Muscle layer of duodenum (tissue), 2 donors: ENCODE measurements around the gene FCN3.
"Not testable (repeated sequence)": the region's sequence is repeated elsewhere in the genome, so short reads cannot be mapped to it uniquely, and the experiment has no call there.

Experiments used
- H3K27ac ChIP-seq: one replicate; pipeline ENCODE4 v1.7.0; 2013; ENCODE audit warnings: mild to moderate bottlenecking, low read length
- H3K27me3 ChIP-seq: one replicate; pipeline ENCODE4 v1.7.0; 2013; ENCODE audit warnings: low read depth, mild to moderate bottlenecking, control low read depth, low read length
- H3K36me3 ChIP-seq, 2 donors: one replicate each; pipeline ENCODE4 v1.7.0; 2013; ENCODE audit warnings: low read length in 2 of 2, control low read depth in 1 of 2, mild to moderate bottlenecking in 1 of 2; ENCODE audit not compliant: insufficient read depth in 2 of 2, control insufficient read depth in 1 of 2
- H3K4me1 ChIP-seq, 2 donors: one replicate each; pipeline ENCODE4 v1.7.0; 2013; ENCODE audit warnings: low read length in 2 of 2, mild to moderate bottlenecking in 2 of 2, control low read depth in 1 of 2, moderate library complexity in 1 of 2; ENCODE audit not compliant: insufficient read depth in 2 of 2, control insufficient read depth in 1 of 2
- H3K4me3 ChIP-seq, 2 donors: one replicate each; pipeline ENCODE4 v1.7.0; 2013; ENCODE audit warnings: low read length in 2 of 2, low read depth in 1 of 2, mild to moderate bottlenecking in 1 of 2
- H3K9me3 ChIP-seq, 2 donors: one replicate each; pipeline ENCODE4 v1.7.0; 2013; ENCODE audit warnings: low read length in 2 of 2, control low read depth in 1 of 2, mild to moderate bottlenecking in 1 of 2; ENCODE audit not compliant: control insufficient read depth in 1 of 2
- donor health status: healthy.

Gene FCN3

GRCh38 chr1:27406791-27407190 is 32.2 kb upstream of the FCN3 start:
- Histone ChIP-seq H3K4me1 (peaks cover 17 to 40% of the 10 kb centered on the region in 2 donors), H3K36me3 (peaks cover 36 to 50% of the 10 kb centered on the region in 2 donors)
- H3K4me3 ChIP-seq, H3K27me3 ChIP-seq, H3K9me3 ChIP-seq, H3K27ac ChIP-seq: not testable (repeated sequence)

GRCh38 chr1:27406362-27406680 is 31.7 kb upstream of the FCN3 start:
- Histone ChIP-seq H3K27me3 (no peaks in the 10 kb centered on the region), H3K4me1 (peaks cover 17 to 45% of the 10 kb centered on the region in 2 donors), H3K36me3 (peaks cover 35 to 47% of the 10 kb centered on the region in 2 donors), H3K4me3 (no peak overlapping the region), H3K27ac (no peak overlapping the region), H3K9me3 (no peaks in the 10 kb centered on the region)

DNA sequence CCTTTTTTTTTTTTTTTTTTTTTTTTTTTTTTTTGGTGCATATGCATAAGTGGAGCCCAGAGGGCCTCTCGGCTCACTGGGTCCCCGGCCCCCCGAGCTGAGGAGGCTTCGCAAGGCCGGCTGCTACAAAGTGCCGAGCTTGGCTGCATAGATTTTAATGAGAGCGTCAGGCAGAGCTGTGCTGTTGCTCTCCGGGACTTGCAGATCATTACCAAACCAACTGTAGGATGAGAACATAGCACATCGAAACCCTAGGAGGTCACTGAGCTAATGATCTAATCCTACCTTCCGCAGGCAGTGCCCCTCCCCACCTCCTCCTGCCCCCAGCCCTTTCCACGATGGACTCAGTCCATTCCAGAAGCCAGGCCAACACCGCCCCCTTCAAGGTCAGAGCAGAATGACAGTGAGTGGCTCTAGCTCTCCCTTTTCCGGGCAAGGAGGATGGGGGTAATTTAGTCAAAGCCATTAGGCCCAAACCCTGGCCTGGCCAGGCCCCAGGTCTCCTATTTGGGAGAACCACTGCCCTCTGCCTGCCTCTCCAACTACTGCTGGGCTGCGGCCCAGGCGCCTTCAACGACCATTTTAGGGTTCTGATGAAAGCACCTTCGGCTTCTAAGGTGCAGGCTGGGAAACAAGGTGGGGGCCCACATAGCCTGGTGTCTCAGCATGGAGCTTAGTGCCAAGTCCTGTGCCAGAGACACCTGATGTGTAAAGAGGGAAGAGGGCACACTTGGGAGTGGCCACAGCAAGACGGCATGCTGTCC is 31.2 kb upstream of the FCN3 start:
- H3K27me3 ChIP-seq, H3K4me3 ChIP-seq, H3K27ac ChIP-seq, H3K9me3 ChIP-seq: not testable (repeated sequence)
- Histone ChIP-seq H3K36me3 (peaks cover 30 to 42% of the 10 kb centered on the region in 2 donors), H3K4me1 (peaks cover 17 to 49% of the 10 kb centered on the region in 2 donors)

- Histone ChIP-seq H3K27me3 (no peaks in the 10 kb centered on the region), H3K27ac (no peak overlapping the region), H3K4me1 (peaks cover 17 to 54% of the 10 kb centered on the region in 2 donors), H3K36me3 (peaks cover 23 to 35% of the 10 kb centered on the region in 2 donors), H3K9me3 (no peaks in the 10 kb centered on the region), H3K4me3 (no peak overlapping the region)
Observed at GRCh38 chr1:27405074-27405473, 30.4 kb upstream of the FCN3 start.

GRCh38 chr1:27403931-27404330 is 29.3 kb upstream of the FCN3 start:
- Histone ChIP-seq H3K27me3 (no peaks in the 10 kb centered on the region), H3K27ac (no peak overlapping the region), H3K9me3 (no peaks in the 10 kb centered on the region), H3K4me1 (peaks cover 17 to 64% of the 10 kb centered on the region in 2 donors), H3K36me3 (peaks cover 18 to 26% of the 10 kb centered on the region in 2 donors), H3K4me3 (peak overlapping the region in 1 of 2 donors; percentile 5)

GRCh38 chr1:27403065-27403726 is 28.6 kb upstream of the FCN3 start:
- Histone ChIP-seq H3K36me3 (peaks cover 12 to 19% of the 10 kb centered on the region in 2 donors), H3K4me3 (peak overlapping the region; percentile 1 to 5), H3K9me3 (no peaks in the 10 kb centered on the region), H3K27ac (peak overlapping the region; percentile 36), H3K4me1 (peaks cover 17 to 64% of the 10 kb centered on the region in 2 donors), H3K27me3 (no peaks in the 10 kb centered on the region)

DNA sequence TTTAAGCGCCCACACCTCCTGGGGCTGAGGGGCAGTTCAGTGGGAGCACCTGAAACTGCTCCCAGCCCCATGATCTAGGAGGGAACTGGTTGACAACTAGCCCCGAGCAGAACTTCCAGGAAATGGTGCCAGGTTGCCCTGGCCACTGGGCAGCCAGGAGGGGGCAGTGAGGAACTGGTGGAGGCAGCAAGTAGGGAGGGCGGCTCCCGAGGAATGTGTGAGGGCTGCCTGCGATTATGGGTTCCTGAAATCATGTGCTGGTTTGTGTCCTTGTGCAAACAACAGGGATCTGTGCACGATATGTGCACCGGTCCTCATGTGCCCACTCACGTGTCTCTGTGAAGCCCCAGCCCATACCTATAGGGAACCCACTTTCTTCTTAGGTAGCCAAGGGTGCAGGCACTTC is 27.7 kb upstream of the FCN3 start:
- no peak overlapping the region for H3K4me3 ChIP-seq
- H3K4me1 ChIP-seq: peaks cover 17 to 64% of the 10 kb centered on the region in 2 donors
- H3K9me3 ChIP-seq: no peaks in the 10 kb centered on the region
- peak overlapping the region; percentile 36 for H3K27ac ChIP-seq
- peaks cover 3 to 11% of the 10 kb centered on the region in 2 donors for H3K36me3 ChIP-seq
- H3K27me3 ChIP-seq: no peaks in the 10 kb centered on the region

DNA sequence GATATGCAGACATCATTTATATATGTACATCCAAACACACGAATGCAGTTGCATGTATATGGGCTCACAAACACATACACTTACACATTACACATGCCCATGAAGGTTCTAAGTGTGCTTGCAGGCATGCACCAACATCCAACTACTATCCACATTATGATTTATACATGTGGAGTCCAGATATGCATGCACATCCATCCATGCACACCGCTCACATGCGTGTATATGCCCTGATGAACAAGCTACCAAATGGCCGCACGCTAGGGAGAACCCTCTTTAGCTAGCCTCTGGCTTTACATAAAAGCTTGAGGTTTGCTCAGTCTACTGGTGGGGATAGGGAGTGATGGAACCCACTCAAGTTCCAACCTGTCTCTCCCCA is 26.3 kb upstream of the FCN3 start:
- Histone ChIP-seq H3K4me3 (no peak overlapping the region), H3K9me3 (no peaks in the 10 kb centered on the region), H3K36me3 (peaks cover 0 to 4% of the 10 kb centered on the region in 2 donors), H3K27me3 (no peaks in the 10 kb centered on the region), H3K27ac (no peak overlapping the region), H3K4me1 (peaks cover 17 to 60% of the 10 kb centered on the region in 2 donors)

GRCh38 chr1:27400082-27400962 is 25.7 kb upstream of the FCN3 start:
- Histone ChIP-seq H3K27me3 (no peaks in the 10 kb centered on the region), H3K9me3 (no peaks in the 10 kb centered on the region), H3K4me3 (no peak overlapping the region), H3K36me3 (peaks cover 0 to 4% of the 10 kb centered on the region in 2 donors), H3K4me1 (peaks cover 17 to 60% of the 10 kb centered on the region in 2 donors), H3K27ac (no peak overlapping the region)

DNA sequence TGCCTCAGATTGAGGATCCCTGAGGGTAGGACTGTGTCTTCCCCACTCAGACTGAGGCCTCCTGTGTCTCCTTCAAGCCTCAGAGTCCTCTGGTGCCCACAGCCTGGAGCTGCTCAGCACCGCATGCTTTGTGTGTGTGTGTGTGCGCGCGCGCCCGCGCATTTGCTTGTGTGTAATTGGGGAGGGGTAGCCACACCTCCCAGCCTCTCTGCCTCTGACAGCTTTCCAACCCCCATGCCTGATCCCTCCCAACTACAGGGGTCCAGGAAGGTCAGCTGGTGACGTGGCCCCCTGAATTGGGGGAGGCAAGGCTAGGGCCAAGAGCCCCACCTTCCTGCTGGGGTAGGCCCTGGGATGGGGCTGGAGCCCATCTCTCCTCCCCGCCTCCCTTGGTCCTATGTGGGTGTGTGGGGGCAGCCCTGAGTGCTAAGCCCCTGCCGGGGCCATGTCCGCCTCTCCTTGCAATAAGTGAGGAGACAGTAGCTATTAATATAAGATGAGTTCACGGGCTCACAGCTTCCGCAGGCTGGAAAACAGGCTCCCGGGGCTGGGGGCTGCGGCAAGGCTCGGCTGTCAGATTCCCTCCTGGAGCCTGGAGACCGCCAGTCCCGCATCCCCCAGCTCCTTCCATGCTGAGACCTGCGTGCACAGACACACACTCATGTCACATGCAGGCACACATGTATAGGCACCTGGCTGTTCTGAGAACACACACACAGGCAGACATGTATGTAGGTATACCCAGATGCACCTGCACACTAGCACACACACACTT is 24.8 kb upstream of the FCN3 start:
- H3K27me3 ChIP-seq: no peaks in the 10 kb centered on the region
- H3K4me1 ChIP-seq: peaks cover 17 to 54% of the 10 kb centered on the region in 2 donors
- no peaks in the 10 kb centered on the region for H3K9me3 ChIP-seq
- peaks cover 0 to 4% of the 10 kb centered on the region in 2 donors for H3K36me3 ChIP-seq
- no peak overlapping the region for H3K27ac ChIP-seq
- no peak overlapping the region for H3K4me3 ChIP-seq
